ENCODE results near the gene KRTCAP3. TPM values are rescaled to one million over a fixed set of nuclear protein-coding genes. Genes with fewer than 3 reads are reported as not detected.
A peak's percentile ranks its signal among the peaks of the same experiment; 100 is the strongest.

Gene KRTCAP3
- total RNA-seq, 1 donor from 2014 or later, result 22.5 TPM

DNA sequence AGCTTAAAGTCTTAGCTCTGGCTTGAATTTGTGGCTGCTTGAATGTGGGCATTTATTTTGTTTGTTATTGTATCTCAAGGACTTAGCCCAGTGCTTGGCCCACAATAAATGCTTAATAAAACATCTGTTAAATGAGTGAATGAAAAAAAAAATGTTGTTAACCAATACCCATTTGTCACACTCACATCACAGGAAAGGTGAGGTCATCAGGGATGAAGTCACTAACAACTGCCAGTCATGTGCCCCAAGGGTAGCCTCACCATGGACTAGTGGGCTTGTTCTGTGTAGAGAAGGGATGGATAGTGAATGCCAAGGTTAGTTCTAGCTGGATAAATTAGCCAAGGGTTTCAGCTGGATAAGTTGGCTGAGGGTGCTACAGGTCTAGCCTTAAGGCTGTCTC is 10.8 kb upstream of the KRTCAP3 start:
- Histone ChIP-seq H3K4me1 (peaks cover 33% of the 10 kb centered on the region), H3K27ac (no peak overlapping the region), H3K4me3 (no peak overlapping the region)

GRCh38 chr2:27435628-27436027 is 6.6 kb upstream of the KRTCAP3 start:
- H3K4me1 ChIP-seq, result peaks cover 16% of the 10 kb centered on the region
- no peaks in the 10 kb centered on the region for H3K27me3 ChIP-seq
- ATAC-seq, result no peak
- H3K9me3 ChIP-seq, result no peaks in the 10 kb centered on the region
- H3K4me3 ChIP-seq, result no peak overlapping the region
- H3K27ac ChIP-seq, result no peak overlapping the region
- intact Hi-C loops (cut with DNase I), result no loop called here
- H3K36me3 ChIP-seq, result peaks cover 80% of the 10 kb centered on the region
- no peak for DNase-seq
- TF ChIP-seq, protein P1, sequence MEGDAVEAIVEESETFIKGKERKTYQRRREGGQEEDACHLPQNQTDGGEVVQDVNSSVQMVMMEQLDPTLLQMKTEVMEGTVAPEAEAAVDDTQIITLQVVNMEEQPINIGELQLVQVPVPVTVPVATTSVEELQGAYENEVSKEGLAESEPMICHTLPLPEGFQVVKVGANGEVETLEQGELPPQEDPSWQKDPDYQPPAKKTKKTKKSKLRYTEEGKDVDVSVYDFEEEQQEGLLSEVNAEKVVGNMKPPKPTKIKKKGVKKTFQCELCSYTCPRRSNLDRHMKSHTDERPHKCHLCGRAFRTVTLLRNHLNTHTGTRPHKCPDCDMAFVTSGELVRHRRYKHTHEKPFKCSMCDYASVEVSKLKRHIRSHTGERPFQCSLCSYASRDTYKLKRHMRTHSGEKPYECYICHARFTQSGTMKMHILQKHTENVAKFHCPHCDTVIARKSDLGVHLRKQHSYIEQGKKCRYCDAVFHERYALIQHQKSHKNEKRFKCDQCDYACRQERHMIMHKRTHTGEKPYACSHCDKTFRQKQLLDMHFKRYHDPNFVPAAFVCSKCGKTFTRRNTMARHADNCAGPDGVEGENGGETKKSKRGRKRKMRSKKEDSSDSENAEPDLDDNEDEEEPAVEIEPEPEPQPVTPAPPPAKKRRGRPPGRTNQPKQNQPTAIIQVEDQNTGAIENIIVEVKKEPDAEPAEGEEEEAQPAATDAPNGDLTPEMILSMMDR (IDR thresholded peaks at IDR 0.05), result no peak

More for the DNA sequence above, 10.8 kb upstream of the KRTCAP3 start:
- peaks cover 38% of the 10 kb centered on the region for H3K36me3 ChIP-seq
- intact Hi-C loops (cut with DNase I), result no loop called here
- no peaks in the 10 kb centered on the region for H3K27me3 ChIP-seq
- no peaks in the 10 kb centered on the region for H3K9me3 ChIP-seq
- TF ChIP-seq, protein P1 (IDR thresholded peaks at IDR 0.05), result no peak
- DNase-seq (no peak), ATAC-seq (no peak)

DNA sequence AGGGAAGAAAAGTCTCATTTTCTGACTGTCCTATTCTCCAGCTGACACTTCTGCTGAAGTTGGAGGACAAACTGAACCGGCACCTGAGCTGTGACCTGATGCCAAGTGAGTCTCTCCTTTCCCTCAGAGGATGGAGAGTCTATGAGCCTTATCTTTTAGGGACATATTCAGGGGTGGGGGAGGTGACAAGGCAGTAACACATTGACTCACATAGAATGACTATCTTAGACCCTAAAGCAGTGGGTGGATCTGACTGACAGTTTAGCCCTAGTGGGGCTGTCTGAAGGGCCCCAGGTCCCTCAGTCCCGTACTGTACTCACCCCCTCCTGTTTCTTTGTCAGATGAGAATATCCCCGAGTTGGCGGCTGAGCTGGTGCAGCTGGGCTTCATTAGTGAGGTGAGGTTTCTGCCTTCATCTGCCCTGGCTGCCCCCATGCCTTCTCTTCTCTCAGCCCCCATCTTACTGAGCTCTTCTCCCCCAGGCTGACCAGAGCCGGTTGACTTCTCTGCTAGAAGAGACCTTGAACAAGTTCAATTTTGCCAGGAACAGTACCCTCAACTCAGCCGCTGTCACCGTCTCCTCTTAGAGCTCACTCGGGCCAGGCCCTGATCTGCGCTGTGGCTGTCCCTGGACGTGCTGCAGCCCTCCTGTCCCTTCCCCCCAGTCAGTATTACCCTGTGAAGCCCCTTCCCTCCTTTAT is 805 bp upstream of the KRTCAP3 start:
- Histone ChIP-seq H3K27me3 (no peaks in the 10 kb centered on the region), H3K36me3 (peaks cover 57% of the 10 kb centered on the region), H3K27ac (no peak overlapping the region), H3K4me3 (no peak overlapping the region), H3K4me1 (no peaks in the 10 kb centered on the region), H3K9me3 (no peaks in the 10 kb centered on the region)
- TF ChIP-seq, protein P1 (IDR thresholded peaks at IDR 0.05), result no peak
- DNase-seq (no peak), ATAC-seq (no peak)
- intact Hi-C loops (cut with DNase I), result no loop called here

GRCh38 chr2:27442920-27443282 is 720 bp downstream of the KRTCAP3 start:
- no peak for DNase-seq
- intact Hi-C loops (cut with DNase I), result no loop called here
- TF ChIP-seq, protein P1 (IDR thresholded peaks at IDR 0.05), result no peak
- Histone ChIP-seq H3K27ac (peak overlapping the region; percentile 58), H3K36me3 (peaks cover 49% of the 10 kb centered on the region), H3K9me3 (no peaks in the 10 kb centered on the region), H3K4me3 (peak overlapping the region; percentile 41), H3K27me3 (no peaks in the 10 kb centered on the region), H3K4me1 (no peaks in the 10 kb centered on the region)
- ATAC-seq, result peak; percentile 1

DNA sequence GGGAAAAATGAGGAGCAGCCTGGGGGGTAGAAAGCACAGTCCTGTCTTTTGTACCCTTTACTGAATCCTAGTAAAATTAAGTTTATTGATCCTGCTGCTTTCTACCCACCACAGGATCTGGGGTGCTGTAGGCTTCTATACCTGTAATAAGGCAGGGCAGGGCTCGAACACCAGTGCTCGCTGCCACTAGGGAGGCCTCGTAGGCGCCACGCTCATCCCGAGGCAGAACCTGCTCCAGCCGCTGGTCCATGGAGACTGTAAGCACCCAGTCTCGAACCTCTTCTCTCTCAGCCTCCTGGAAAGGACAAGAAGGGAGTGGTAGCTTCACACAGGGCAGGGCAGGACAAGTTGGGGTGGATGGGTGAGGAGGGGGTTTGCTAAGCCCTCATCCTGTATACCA is 3.0 kb downstream of the KRTCAP3 start:
- H3K27me3 ChIP-seq, result no peaks in the 10 kb centered on the region
- H3K36me3 ChIP-seq, result peaks cover 43% of the 10 kb centered on the region
- no peaks in the 10 kb centered on the region for H3K4me1 ChIP-seq
- ATAC-seq (no peak), DNase-seq (no peak)
- TF ChIP-seq, protein P1 (IDR thresholded peaks at IDR 0.05), result no peak
- no peak overlapping the region for H3K4me3 ChIP-seq
- H3K9me3 ChIP-seq, result no peaks in the 10 kb centered on the region
- no peak overlapping the region for H3K27ac ChIP-seq
- intact Hi-C loops (cut with DNase I), result no loop called here

DNA sequence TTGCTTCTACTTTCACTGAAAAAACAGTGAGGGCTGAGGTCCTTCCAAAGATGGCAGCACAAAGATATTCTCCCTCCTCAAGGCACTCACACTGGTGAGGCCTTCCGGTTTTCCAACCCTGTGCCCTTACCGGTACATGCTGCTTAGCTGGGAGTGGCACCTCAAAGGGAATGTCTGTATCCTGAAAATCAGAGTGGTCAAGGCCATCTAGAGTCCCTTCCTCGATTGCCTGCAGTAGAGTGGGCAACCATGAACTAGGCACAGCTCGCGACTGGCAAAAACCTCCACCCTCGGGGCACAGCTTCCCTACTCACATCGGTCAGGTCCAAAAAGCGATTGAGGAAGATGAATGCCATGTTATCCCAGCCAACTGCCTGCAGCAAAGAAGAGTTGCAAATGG is 3.4 kb downstream of the KRTCAP3 start:
- H3K36me3 ChIP-seq, result peaks cover 43% of the 10 kb centered on the region
- peak overlapping the region; percentile 28 for H3K27ac ChIP-seq
- no peak for DNase-seq
- no peak for ATAC-seq
- no peaks in the 10 kb centered on the region for H3K9me3 ChIP-seq
- no peak overlapping the region for H3K4me3 ChIP-seq
- intact Hi-C loops (cut with DNase I), result no loop called here
- no peaks in the 10 kb centered on the region for H3K27me3 ChIP-seq
- H3K4me1 ChIP-seq, result no peaks in the 10 kb centered on the region
- TF ChIP-seq, protein P1 (IDR thresholded peaks at IDR 0.05), result no peak

Data from upper lobe of right lung (tissue), 1 donor.